HepG2 (cell line): ENCODE measurements around the gene NME9. TPM values are rescaled to one million over a fixed set of nuclear protein-coding genes. Genes with fewer than 3 reads are reported as not detected.

Experiments
- BCLAF1 ChIP-seq: fragments of 450-650 bp; IDR thresholded peaks from 2 replicates; pipeline ENCODE4 v1.6.1; 2017; ENCODE audit warnings: mild to moderate bottlenecking
- FLYWCH1 ChIP-seq: sonication (generic); formaldehyde crosslinking; IDR thresholded peaks from 2 replicates; pipeline ENCODE4 v1.8.1; 2023; ENCODE audit warnings: mild to moderate bottlenecking, missing genetic modification reagents
- GATA4 ChIP-seq: sonication (generic); IDR thresholded peaks from 2 replicates; pipeline ENCODE4 v1.6.1; 2016; ENCODE audit warnings: antibody characterized with exemption, low read depth, borderline replicate concordance
- HNRNPK ChIP-seq: fragments of 200-400 bp; formaldehyde crosslinking; IDR thresholded peaks from 2 replicates; pipeline ENCODE4 v1.6.1; 2018; ENCODE audit warnings: low read length, low read depth, moderate library complexity, mild to moderate bottlenecking; ENCODE audit not compliant: poor library complexity, severe bottlenecking
- LBX2 ChIP-seq: sonication (generic); formaldehyde crosslinking; IDR thresholded peaks from 2 replicates; pipeline ENCODE4 v1.5.0; 2020; ENCODE audit warnings: missing genetic modification reagents, mild to moderate bottlenecking, borderline replicate concordance
- MIXL1 ChIP-seq: IDR thresholded peaks from 2 replicates; pipeline ENCODE4 v1.6.1; 2016
- PHB2 ChIP-seq: fragments of 450-650 bp; IDR thresholded peaks from 2 replicates; pipeline ENCODE4 v1.6.1; 2018; ENCODE audit not compliant: partially characterized antibody
- SIN3B ChIP-seq: fragments of 150-350 bp; IDR thresholded peaks from 2 replicates; pipeline ENCODE4 v1.6.1; 2014; ENCODE audit warnings: low read length
- ZBTB42 ChIP-seq: sonication (generic); formaldehyde crosslinking; IDR thresholded peaks from 2 replicates; pipeline ENCODE4 v1.5.0; 2020; ENCODE audit warnings: mild to moderate bottlenecking, missing genetic modification reagents
- ZNF639 ChIP-seq: conservative IDR thresholded peaks from 2 replicates; pipeline ENCODE4 v1.6.1; 2018; ENCODE audit warnings: missing genetic modification reagents
- ZNF646 ChIP-seq: sonication (generic); formaldehyde crosslinking; IDR thresholded peaks from 2 replicates; pipeline ENCODE4 v1.9.0; 2021; ENCODE audit warnings: mild to moderate bottlenecking, missing genetic modification reagents
- ZNF710 ChIP-seq: sonication (generic); formaldehyde crosslinking; IDR thresholded peaks from 2 replicates; pipeline ENCODE4 v1.5.0; 2020; ENCODE audit warnings: mild to moderate bottlenecking, missing genetic modification reagents, borderline replicate concordance
- polyA plus RNA-seq, 8 experiments: library from polyadenylated mRNA; depleted of rRNA in 3 of 8; stranded (reverse) in 7 of 8; unstranded in 1 of 8; fragments of >200 nt; fragmentation: Illumina TruSeq in 4 of 8; extraction: Trizol in 4 of 8; gene quantifications; 2 replicates each; pipeline versions ENCODE4 v1.2.1 to v1.2.3, GENCODE V29; 2011 to 2016; ENCODE audit warnings: low read depth in 4 of 8, missing spikeins in 1 of 8, mixed read lengths in 1 of 8; ENCODE audit not compliant: insufficient read depth in 1 of 8
- total RNA-seq, 5 experiments: library from RNA; depleted of rRNA; stranded (reverse); fragments of >200 nt; fragmentation: Illumina TruSeq; extraction: Trizol; gene quantifications; 2 replicates each; pipeline ENCODE4 v1.2.3, GENCODE V29; 2016; ENCODE audit warnings: low read depth in 1 of 5

The NME9 gene
- total and polyA plus RNA-seq, 2 of the 13 experiments (the other 11 are each of a cell fraction or from before 2014, with no cell fraction given): not detected

- no peak for TF ChIP-seq PHB2
- TF ChIP-seq ZNF710 (CRISPR knock-in tag): no peak
- TF ChIP-seq FLYWCH1: no peak
- no peak for TF ChIP-seq SIN3B
- no peak for TF ChIP-seq MIXL1 (CRISPR knock-in tag)
- no peak for TF ChIP-seq LBX2 (CRISPR knock-in tag)
- no peak for TF ChIP-seq HNRNPK
- no peak for TF ChIP-seq ZBTB42 (CRISPR knock-in tag)
- no peak for TF ChIP-seq BCLAF1
- TF ChIP-seq GATA4: no peak
- TF ChIP-seq ZNF639 (CRISPR knock-in tag): no peak
- no peak for TF ChIP-seq ZNF646
These were observed 18.5 kb upstream of the NME9 start, which contains the start of gene MRAS (continued) for GRCh38 chr3:138347960-138348753.
